HG03039 (cell line): Measurements from ENCODE around the gene BCL6B.
"Not testable (repeated sequence)": the region's sequence is repeated elsewhere in the genome, so short reads cannot be mapped to it uniquely, and the experiment has no call there.

Experiments used
- ATAC-seq: cut with Tn5 transposase; IDR thresholded peaks from one replicate; pipeline ENCODE4 v1.9.1; 2021; ENCODE audit warnings: mild to moderate bottlenecking, moderate library complexity; ENCODE audit not compliant: unreplicated experiment

BCL6B gene

GRCh38 chr17:7026471-7027115 lies 3.7 kb downstream of the BCL6B start:
- ATAC-seq: no peak

GRCh38 chr17:7027335-7027734 lies 4.5 kb downstream of the BCL6B start:
- ATAC-seq: no peak

GRCh38 chr17:7029096-7029495 lies 6.2 kb downstream of the BCL6B start:
- no peak for ATAC-seq

- ATAC-seq: no peak
Observed at GRCh38 chr17:7029659-7030058, 6.8 kb downstream of the BCL6B start.

GRCh38 chr17:7034955-7035590 lies 12.2 kb downstream of the BCL6B start:
- ATAC-seq: no peak

- ATAC-seq: peak; percentile 84
Observed at GRCh38 chr17:7035591-7036368, 12.9 kb downstream of the BCL6B start, which contains the start of gene SLC16A13. SLC16A13 (plus strand) TSS chr17:7036015; CDS start chr17:7036383, 368 bp downstream.

GRCh38 chr17:7038025-7038862 lies 15.4 kb downstream of the BCL6B start:
- no peak for ATAC-seq

- no peak for ATAC-seq
Observed at GRCh38 chr17:7039832-7040231, 17.0 kb downstream of the BCL6B start.

GRCh38 chr17:7041607-7042500 lies 19.0 kb downstream of the BCL6B start:
- ATAC-seq: no peak

GRCh38 chr17:7042501-7043181 lies 19.8 kb downstream of the BCL6B start:
- ATAC-seq: no peak

GRCh38 chr17:7043182-7043496 lies 20.3 kb downstream of the BCL6B start:
- ATAC-seq: no peak

- no peak for ATAC-seq
Observed at GRCh38 chr17:7043497-7044198, 20.8 kb downstream of the BCL6B start, which contains the start of gene SLC16A11. SLC16A11 (minus strand) TSS chr17:7044092; CDS start chr17:7043513, 579 bp downstream.

GRCh38 chr17:7045492-7046126 lies 22.8 kb downstream of the BCL6B start:
- no peak for ATAC-seq

- no peak for ATAC-seq
Observed at GRCh38 chr17:7046127-7046724, 23.4 kb downstream of the BCL6B start.

GRCh38 chr17:7046725-7047397 lies 24.0 kb downstream of the BCL6B start:
- not testable (repeated sequence) for ATAC-seq

GRCh38 chr17:7047566-7047965 lies 24.7 kb downstream of the BCL6B start:
- no peak for ATAC-seq

- ATAC-seq: no peak
Observed at GRCh38 chr17:7048968-7049367, 26.1 kb downstream of the BCL6B start.
